KMS-11 (cell line): ENCODE results near the gene ZNF385A.

Experiments used
- H2AFZ ChIP-seq: fragments of 200-600 bp; sonication (generic); 2 replicates; pipeline ENCODE4 v1.6.1; 2016; ENCODE audit warnings: antibody characterized with exemption, mixed run types, low read depth
- H3K27ac ChIP-seq: fragments of 200-600 bp; sonication (generic); 2 replicates; pipeline ENCODE4 v1.6.1; 2016; ENCODE audit warnings: mild to moderate bottlenecking, mixed run types
- H3K27me3 ChIP-seq: fragments of 200-600 bp; sonication (generic); 2 replicates; pipeline ENCODE4 v1.6.1; 2017; ENCODE audit warnings: mild to moderate bottlenecking, low read depth, mixed run types, moderate library complexity; ENCODE audit not compliant: insufficient read depth
- H3K36me3 ChIP-seq: fragments of 200-600 bp; sonication (generic); 2 replicates; pipeline ENCODE4 v1.6.1; 2017; ENCODE audit warnings: mild to moderate bottlenecking, mixed run types; ENCODE audit not compliant: insufficient read depth
- H3K4me1 ChIP-seq: fragments of 200-600 bp; sonication (generic); 2 replicates; pipeline ENCODE4 v1.6.1; 2016; ENCODE audit warnings: mild to moderate bottlenecking, low read depth, mixed run types; ENCODE audit not compliant: poor library complexity, severe bottlenecking
- H3K4me2 ChIP-seq: fragments of 200-600 bp; sonication (generic); 2 replicates; pipeline ENCODE4 v1.7.0; 2016; ENCODE audit warnings: mild to moderate bottlenecking, mixed run types
- H3K4me3 ChIP-seq: fragments of 200-600 bp; sonication (generic); IDR thresholded peaks from 2 replicates; pipeline ENCODE4 v1.6.1; 2017; ENCODE audit warnings: low read depth, low read length, mixed read lengths; ENCODE audit not compliant: insufficient read depth
- H3K79me2 ChIP-seq: fragments of 200-600 bp; sonication (generic); 2 replicates; pipeline ENCODE4 v1.6.1; 2016; ENCODE audit warnings: low read depth, mixed run types; ENCODE audit not compliant: insufficient read depth
- H3K9ac ChIP-seq: fragments of 200-600 bp; sonication (generic); 2 replicates; pipeline ENCODE4 v1.6.1; 2016; ENCODE audit warnings: mild to moderate bottlenecking, mixed run types
- H4K20me1 ChIP-seq: fragments of 200-600 bp; sonication (generic); 2 replicates; pipeline ENCODE4 v1.6.1; 2016; ENCODE audit warnings: mild to moderate bottlenecking, mixed run types; ENCODE audit not compliant: insufficient read depth
- CTCF ChIP-seq: fragments of 200-600 bp; sonication (generic); conservative IDR thresholded peaks from 2 replicates; pipeline ENCODE4 v1.6.1; 2017; ENCODE audit warnings: low read depth, mild to moderate bottlenecking, antibody characterized with exemption, low read length, moderate library complexity, mixed read lengths

The ZNF385A gene

DNA sequence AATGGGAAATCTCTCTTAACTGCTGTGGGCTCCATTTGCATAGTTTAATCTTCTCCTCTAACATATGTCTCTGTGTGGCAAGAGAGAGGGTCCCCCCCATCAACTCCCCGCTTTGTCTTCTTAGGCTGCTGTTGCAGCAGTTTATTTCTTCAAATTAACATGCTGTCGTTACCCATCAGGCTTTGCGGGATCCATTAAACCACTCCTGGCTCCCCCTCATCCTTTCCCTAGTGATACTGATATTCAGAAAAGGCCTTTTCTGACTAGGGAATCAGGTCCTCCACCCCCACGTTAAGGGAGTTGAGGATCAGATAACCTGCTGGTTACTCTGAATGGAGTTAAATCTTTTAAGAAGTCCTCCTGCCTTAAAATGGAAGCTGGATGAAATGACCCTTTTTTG is 35.5 kb downstream of the ZNF385A start:
- Histone ChIP-seq H3K4me3 (no peak overlapping the region), H3K27me3 (no peaks in the 10 kb centered on the region; the same call in 1 of the 2 replicates), H3K4me1 (no peaks in the 10 kb centered on the region), H3K79me2 (no peaks in the 10 kb centered on the region), H3K9ac (no peak overlapping the region), H4K20me1 (no peaks in the 10 kb centered on the region), H3K36me3 (peaks cover 7% of the 10 kb centered on the region; the same call in 1 of the 2 replicates), H3K27ac (no peak overlapping the region), H3K4me2 (no peak overlapping the region), H2AFZ (no peak overlapping the region)
- TF ChIP-seq CTCF: no peak

GRCh38 chr12:54341378-54342300 is 42.9 kb downstream of the ZNF385A start:
- H3K27me3 ChIP-seq: no peaks in the 10 kb centered on the region
- no peak overlapping the region for H3K4me2 ChIP-seq
- peaks cover 7% of the 10 kb centered on the region; the same call in 1 of the 2 replicates for H3K36me3 ChIP-seq
- H3K27ac ChIP-seq: no peak overlapping the region
- no peak overlapping the region for H2AFZ ChIP-seq
- H3K9ac ChIP-seq: no peak overlapping the region
- H3K4me1 ChIP-seq: no peaks in the 10 kb centered on the region
- no peak overlapping the region for H3K4me3 ChIP-seq
- no peak for TF ChIP-seq CTCF
- 0 out of 2 replicates have a peak, but pooled peaks cover 4% of the 10 kb centered on the region for H4K20me1 ChIP-seq
- H3K79me2 ChIP-seq: no peaks in the 10 kb centered on the region; the same call in 1 of the 2 replicates

DNA sequence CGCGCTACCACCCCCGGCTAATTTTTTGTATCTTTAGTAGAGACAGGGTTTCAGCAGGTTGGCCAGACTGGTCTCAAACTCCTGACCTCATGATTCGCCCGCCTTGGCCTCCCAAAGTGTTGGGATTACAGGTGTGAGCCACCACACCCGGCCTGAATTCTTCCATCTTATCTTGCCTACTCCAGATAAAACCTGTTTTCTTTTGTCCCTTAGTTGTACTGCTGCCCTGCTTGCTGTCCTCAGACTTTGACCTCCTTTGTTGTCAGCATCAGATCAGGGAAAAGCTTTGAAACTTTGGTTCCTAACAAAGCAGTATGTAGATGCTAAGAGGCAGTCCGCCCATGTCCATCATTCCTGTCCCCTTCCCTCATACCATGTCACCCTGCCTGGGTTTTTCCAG is 43.7 kb downstream of the ZNF385A start:
- Histone ChIP-seq H3K4me1 (no peaks in the 10 kb centered on the region), H4K20me1 (0 out of 2 replicates have a peak, but pooled peaks cover 4% of the 10 kb centered on the region), H2AFZ (no peak overlapping the region), H3K27ac (no peak overlapping the region), H3K4me2 (no peak overlapping the region), H3K79me2 (no peaks in the 10 kb centered on the region; the same call in 1 of the 2 replicates), H3K4me3 (no peak overlapping the region), H3K27me3 (no peaks in the 10 kb centered on the region), H3K36me3 (peaks cover 7% of the 10 kb centered on the region; the same call in 1 of the 2 replicates), H3K9ac (no peak overlapping the region)
- no peak for TF ChIP-seq CTCF

DNA sequence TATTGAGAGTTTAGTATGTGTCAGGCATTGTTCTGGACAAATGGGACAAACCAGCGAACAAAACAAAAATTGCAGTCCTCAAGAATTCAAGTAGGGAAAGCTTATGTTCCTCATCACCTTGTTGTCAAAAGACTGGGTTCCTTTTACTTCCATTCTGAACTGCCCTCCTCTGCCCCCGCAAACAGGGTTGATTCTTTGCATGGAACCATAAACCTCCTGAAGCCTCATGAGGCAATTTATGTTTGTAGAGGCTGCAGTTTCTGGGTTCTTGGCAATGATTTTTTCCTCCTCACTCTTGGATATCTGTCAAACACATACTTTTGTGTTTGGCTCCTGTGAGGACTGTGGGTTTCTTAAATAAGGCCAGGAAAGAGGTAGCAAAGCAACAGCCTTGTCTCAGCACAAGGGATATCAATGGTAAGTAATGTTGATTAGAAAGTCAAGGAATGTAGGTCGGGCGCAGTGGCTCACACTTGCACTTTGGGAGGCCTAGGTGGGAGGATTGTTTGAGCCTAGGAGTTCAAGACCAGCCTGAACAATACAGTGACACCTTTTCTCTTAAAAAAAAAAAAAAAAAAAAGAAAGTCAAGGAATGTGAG is 45.7 kb downstream of the ZNF385A start:
- Histone ChIP-seq H3K9ac (no peak overlapping the region), H3K27me3 (no peaks in the 10 kb centered on the region), H3K36me3 (peaks cover 7% of the 10 kb centered on the region; the same call in 1 of the 2 replicates), H3K4me3 (no peak overlapping the region), H2AFZ (no peak overlapping the region), H3K4me2 (no peak overlapping the region), H3K27ac (no peak overlapping the region), H3K79me2 (no peaks in the 10 kb centered on the region; the same call in 1 of the 2 replicates), H4K20me1 (0 out of 2 replicates have a peak, but pooled peaks cover 4% of the 10 kb centered on the region), H3K4me1 (no peaks in the 10 kb centered on the region)
- no peak for TF ChIP-seq CTCF
